Measurements from ENCODE around the gene TEX30. TPM values are rescaled to one million over a fixed set of nuclear protein-coding genes. Genes with fewer than 3 reads are reported as not detected.

TEX30 gene
- polyA plus RNA-seq, 1 donor (not counting 4 experiments of a cell fraction or from before 2014, with no cell fraction given): 16.9 TPM

DNA sequence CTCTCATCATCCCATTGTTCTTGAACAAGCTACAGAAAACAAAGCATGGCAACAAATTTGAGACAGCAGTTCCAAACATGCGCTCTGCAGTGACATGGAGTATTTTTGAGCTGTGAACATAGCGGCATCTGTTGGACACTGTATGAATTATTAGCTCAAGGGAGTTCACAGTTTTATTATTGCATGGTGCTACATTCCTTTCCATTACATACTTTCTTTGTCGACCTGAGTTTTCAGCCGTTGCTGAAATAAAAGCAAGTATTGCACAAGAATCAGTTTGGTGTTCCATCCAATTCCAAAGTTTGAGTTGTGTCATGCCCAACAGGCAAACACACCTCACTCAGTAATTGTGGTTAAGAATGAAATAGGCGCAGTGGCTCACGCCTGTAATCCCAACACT is 48.7 kb downstream of the TEX30 start:
- dilution Hi-C loops (cut with MboI; ENCODE audit: extremely low pct_ligation_motif_present, low sequenced_read_pairs): no loop called here
- Histone ChIP-seq H3K9me3 (ENCODE audit: control insufficient read depth, low read depth, low read length) (no peaks in the 10 kb centered on the region), H3K4me1 (ENCODE audit: control insufficient read depth, extremely low read depth, insufficient read depth, low read length) (peaks cover 6% of the 10 kb centered on the region), H3K4me2 (ENCODE audit: control insufficient read depth, extremely low read depth, insufficient read depth, low read depth, low read length) (no peak overlapping the region), H3K9me1 (ENCODE audit: control insufficient read depth, extremely low read depth, insufficient read depth, low read length) (no peaks in the 10 kb centered on the region), H3K9ac (ENCODE audit: control insufficient read depth, extremely low read depth, insufficient read depth, low read length) (no peak overlapping the region), H3K4me3 (ENCODE audit: control insufficient read depth in 2 of 3, extremely low read depth in 1 of 3, insufficient read depth in 2 of 3, low read depth in 1 of 3, low read length in 3 of 3) (no peak overlapping the region), H2AFZ (ENCODE audit: control insufficient read depth, low read length) (no peak overlapping the region), H3K36me3 (ENCODE audit: control insufficient read depth in 2 of 2, extremely low read depth in 1 of 2, insufficient read depth in 2 of 2, low read length in 2 of 2) (no peaks in the 10 kb centered on the region), H3K27ac (ENCODE audit: control insufficient read depth, insufficient read depth, low read length) (no peak overlapping the region), H3K79me2 (ENCODE audit: control insufficient read depth, insufficient read depth, low read length) (no peaks in the 10 kb centered on the region), H3K27me3 (ENCODE audit: control insufficient read depth, extremely low read depth, insufficient read depth, low read length) (no peaks in the 10 kb centered on the region), H4K20me1 (ENCODE audit: control insufficient read depth, extremely low read depth, insufficient read depth, low read length) (no peaks in the 10 kb centered on the region)
- DNase-seq (ENCODE audit: low read depth, low spot score) (peak; percentile 62), FAIRE-seq (peak; percentile 88)
- TF ChIP-seq, protein P1, sequence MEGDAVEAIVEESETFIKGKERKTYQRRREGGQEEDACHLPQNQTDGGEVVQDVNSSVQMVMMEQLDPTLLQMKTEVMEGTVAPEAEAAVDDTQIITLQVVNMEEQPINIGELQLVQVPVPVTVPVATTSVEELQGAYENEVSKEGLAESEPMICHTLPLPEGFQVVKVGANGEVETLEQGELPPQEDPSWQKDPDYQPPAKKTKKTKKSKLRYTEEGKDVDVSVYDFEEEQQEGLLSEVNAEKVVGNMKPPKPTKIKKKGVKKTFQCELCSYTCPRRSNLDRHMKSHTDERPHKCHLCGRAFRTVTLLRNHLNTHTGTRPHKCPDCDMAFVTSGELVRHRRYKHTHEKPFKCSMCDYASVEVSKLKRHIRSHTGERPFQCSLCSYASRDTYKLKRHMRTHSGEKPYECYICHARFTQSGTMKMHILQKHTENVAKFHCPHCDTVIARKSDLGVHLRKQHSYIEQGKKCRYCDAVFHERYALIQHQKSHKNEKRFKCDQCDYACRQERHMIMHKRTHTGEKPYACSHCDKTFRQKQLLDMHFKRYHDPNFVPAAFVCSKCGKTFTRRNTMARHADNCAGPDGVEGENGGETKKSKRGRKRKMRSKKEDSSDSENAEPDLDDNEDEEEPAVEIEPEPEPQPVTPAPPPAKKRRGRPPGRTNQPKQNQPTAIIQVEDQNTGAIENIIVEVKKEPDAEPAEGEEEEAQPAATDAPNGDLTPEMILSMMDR (optimal IDR thresholded peaks at IDR 0.05 in 1 of 3, IDR thresholded peaks at IDR 0.05 in 1 of 3, conservative IDR thresholded peaks at IDR 0.05 in 1 of 3; ENCODE audit: extremely low read depth in 1 of 3, insufficient read depth in 2 of 3, low read length in 3 of 3): peak; percentile 60 to 81 (median 75)
- TF ChIP-seq EZH2 (IDR thresholded peaks at IDR 0.05; ENCODE audit: low read length): no peak

GRCh38 chr13:102721800-102722231 is 51.8 kb downstream of the TEX30 start:
- TF ChIP-seq, protein P1 (optimal IDR thresholded peaks at IDR 0.05 in 1 of 3, IDR thresholded peaks at IDR 0.05 in 1 of 3, conservative IDR thresholded peaks at IDR 0.05 in 1 of 3; ENCODE audit: extremely low read depth in 1 of 3, insufficient read depth in 2 of 3, low read length in 3 of 3): no peak
- TF ChIP-seq EZH2 (IDR thresholded peaks at IDR 0.05; ENCODE audit: low read length): no peak
- Histone ChIP-seq H4K20me1 (ENCODE audit: control insufficient read depth, extremely low read depth, insufficient read depth, low read length) (no peaks in the 10 kb centered on the region), H3K9me1 (ENCODE audit: control insufficient read depth, extremely low read depth, insufficient read depth, low read length) (no peaks in the 10 kb centered on the region), H3K9ac (ENCODE audit: control insufficient read depth, extremely low read depth, insufficient read depth, low read length) (no peak overlapping the region), H3K4me2 (ENCODE audit: control insufficient read depth, extremely low read depth, insufficient read depth, low read depth, low read length) (no peak overlapping the region), H2AFZ (ENCODE audit: control insufficient read depth, low read length) (no peak overlapping the region), H3K27me3 (ENCODE audit: control insufficient read depth, extremely low read depth, insufficient read depth, low read length) (no peaks in the 10 kb centered on the region), H3K27ac (ENCODE audit: control insufficient read depth, insufficient read depth, low read length) (no peak overlapping the region), H3K4me3 (ENCODE audit: control insufficient read depth in 2 of 3, extremely low read depth in 1 of 3, insufficient read depth in 2 of 3, low read depth in 1 of 3, low read length in 3 of 3) (no peak overlapping the region), H3K4me1 (ENCODE audit: control insufficient read depth, extremely low read depth, insufficient read depth, low read length) (no peaks in the 10 kb centered on the region), H3K36me3 (ENCODE audit: control insufficient read depth in 2 of 2, extremely low read depth in 1 of 2, insufficient read depth in 2 of 2, low read length in 2 of 2) (no peaks in the 10 kb centered on the region), H3K79me2 (ENCODE audit: control insufficient read depth, insufficient read depth, low read length) (no peaks in the 10 kb centered on the region), H3K9me3 (ENCODE audit: control insufficient read depth, low read depth, low read length) (no peaks in the 10 kb centered on the region)
- DNase-seq (ENCODE audit: low read depth, low spot score): no peak
- dilution Hi-C loops (cut with MboI; ENCODE audit: extremely low pct_ligation_motif_present, low sequenced_read_pairs): no loop called here
- FAIRE-seq: no peak

All from keratinocyte (primary cell).